Body of pancreas (tissue), 4 donors: ENCODE data around the gene SLC22A5. TPM values are rescaled to one million over a fixed set of nuclear protein-coding genes. Genes with fewer than 3 reads are reported as not detected.

Experiments used
- ATAC-seq: fragments of 150-250 bp; one replicate; pipeline ENCODE4 v1.9.1; 2016
- DNase-seq, 4 donors: peaks; one replicate each; pipeline ENCODE4 v3.0.0-alpha.2; 2019
- H3K27ac ChIP-seq, 4 donors: fragments of 200-600 bp; sonication (generic); 1 replicate in 3 of 4; 2 replicates in 1 of 4; pipeline versions ENCODE4 v1.5.1 to v1.6.1; 2016 to 2019; ENCODE audit warnings: mild to moderate bottlenecking in 1 of 4, mixed read lengths in 1 of 4, moderate library complexity in 1 of 4
- H3K27me3 ChIP-seq, 2 donors: fragments of 200-600 bp; sonication (generic); one replicate each; pipeline ENCODE4 v1.6.0; 2016; ENCODE audit warnings: mild to moderate bottlenecking in 1 of 2
- H3K36me3 ChIP-seq, 2 donors: fragments of 200-600 bp; sonication (generic); replicated peaks in 1 of 2; 2 replicates each; pipeline ENCODE4 v1.5.1; 2016; ENCODE audit warnings: low read depth in 2 of 2; ENCODE audit not compliant: insufficient read depth in 1 of 2
- H3K4me1 ChIP-seq: fragments of 200-600 bp; sonication (generic); one replicate; pipeline ENCODE4 v1.6.0; 2016
- H3K4me3 ChIP-seq, 2 donors: fragments of 200-600 bp; sonication (generic); 1 replicate in 1 of 2; 2 replicates in 1 of 2; pipeline ENCODE4 v1.5.1; 2016 to 2019
- H3K9me3 ChIP-seq, 3 donors: fragments of 200-600 bp; sonication (generic); 1 replicate in 2 of 3; 2 replicates in 1 of 3; pipeline ENCODE4 v1.5.1; 2016
- CTCF ChIP-seq, 7 experiments: fragments of 450-650 bp in 4 of 7; fragments of 200-600 bp in 3 of 7; sonication (generic) in 3 of 7; IDR thresholded peaks; one replicate each; pipeline ENCODE4 v1.5.1; 2016 to 2019; ENCODE audit warnings: antibody characterized with exemption in 7 of 7
- POLR2A ChIP-seq, 3 donors: fragments of 450-650 bp; IDR thresholded peaks; one replicate each; pipeline ENCODE4 v1.6.1; 2016; ENCODE audit warnings: antibody characterized with exemption in 3 of 3, mild to moderate bottlenecking in 2 of 3
- WGBS, 2 donors: methylation state at CpG; one replicate each; pipeline ENCODE4 v1.1.5; 2017; 5-methylcytosine and 5-hydroxymethylcytosine counted together
- intact Hi-C: fragments of 100-400 bp; cut with DNase I; formaldehyde crosslinking; loops from one replicate; pipeline ENCODE4 v1.15.1; 2023
- total RNA-seq, 2 donors: library from RNA; depleted of rRNA; stranded (reverse); fragments of >200 nt; gene quantifications; one replicate each; pipeline ENCODE4 v1.1.0, GENCODE V29; 2016

The SLC22A5 gene
- total RNA-seq, 2 donors from 2014 or later: 21.3 to 30.3 TPM

GRCh38 chr5:132375957-132376356 lies 6.4 kb downstream of the SLC22A5 start:
- ATAC-seq: no peak
- H3K36me3 ChIP-seq: peaks cover 0 to 3% of the 10 kb centered on the region in 2 donors
- WGBS, 2 donors: 71 to 85% methylated on average over 2 to 3 of the region's 3 CpGs
- peaks cover 24% of the 10 kb centered on the region for H3K4me1 ChIP-seq
- H3K9me3 ChIP-seq: no peaks in the 10 kb centered on the region
- intact Hi-C loops: no loop called here
- no peak for DNase-seq
- H3K4me3 ChIP-seq: no peak overlapping the region
- H3K27me3 ChIP-seq: no peaks in the 10 kb centered on the region
- TF ChIP-seq CTCF (IDR thresholded peaks at IDR 0.05): no peak
- no peak for TF ChIP-seq POLR2A (IDR thresholded peaks at IDR 0.05)
- no peak overlapping the region for H3K27ac ChIP-seq

- no peak for ATAC-seq
- DNase-seq: no peak
- TF ChIP-seq CTCF (IDR thresholded peaks at IDR 0.05) (no peak), POLR2A (IDR thresholded peaks at IDR 0.05) (no peak)
- Histone ChIP-seq H3K4me3 (no peak overlapping the region), H3K36me3 (peaks cover 0 to 3% of the 10 kb centered on the region in 2 donors), H3K4me1 (peaks cover 14% of the 10 kb centered on the region), H3K9me3 (no peaks in the 10 kb centered on the region), H3K27me3 (no peaks in the 10 kb centered on the region), H3K27ac (no peak overlapping the region)
- intact Hi-C loops: no loop called here
- WGBS, 2 donors: 88 to 95% methylated on average over 6 to 16 of the region's 16 CpGs
These were observed 7.5 kb downstream of the SLC22A5 start for GRCh38 chr5:132376694-132377641.

- H3K4me3 ChIP-seq: no peak overlapping the region
- H3K27me3 ChIP-seq: no peaks in the 10 kb centered on the region
- TF ChIP-seq POLR2A (IDR thresholded peaks at IDR 0.05) (no peak), CTCF (IDR thresholded peaks at IDR 0.05) (no peak)
- DNase-seq (no peak), ATAC-seq (no peak)
- H3K4me1 ChIP-seq: peaks cover 6% of the 10 kb centered on the region
- 72 to 80% methylated on average over 7 of the region's 7 CpGs for WGBS, 2 donors
- no peaks in the 10 kb centered on the region for H3K9me3 ChIP-seq
- peaks cover 0 to 3% of the 10 kb centered on the region in 2 donors for H3K36me3 ChIP-seq
- intact Hi-C loops: no loop called here
- H3K27ac ChIP-seq: no peak overlapping the region
These were observed 8.2 kb downstream of the SLC22A5 start for GRCh38 chr5:132377738-132378137.

GRCh38 chr5:132378580-132378979 lies 9.1 kb downstream of the SLC22A5 start:
- no peak for TF ChIP-seq POLR2A (IDR thresholded peaks at IDR 0.05)
- no peak for TF ChIP-seq CTCF (IDR thresholded peaks at IDR 0.05)

More at GRCh38 chr5:132378580-132378979, 9.1 kb downstream of the SLC22A5 start:
- WGBS, 2 donors: 64 to 68% methylated on average over 3 of the region's 3 CpGs
- no peak for ATAC-seq
- no peak for DNase-seq
- Histone ChIP-seq H3K27me3 (no peaks in the 10 kb centered on the region), H3K36me3 (peaks cover 0 to 3% of the 10 kb centered on the region in 2 donors), H3K9me3 (no peaks in the 10 kb centered on the region), H3K4me1 (no peaks in the 10 kb centered on the region), H3K27ac (no peak overlapping the region), H3K4me3 (no peak overlapping the region)
- intact Hi-C loops: no loop called here
